ENCODE results near the gene EVL. TPM values are rescaled to one million over a fixed set of nuclear protein-coding genes. Genes with fewer than 3 reads are reported as not detected.
A peak's percentile ranks its signal among the peaks of the same experiment; 100 is the strongest.

The EVL gene
- total and polyA plus RNA-seq, 2 of the 8 experiments (the other 6 are each of a cell fraction or from before 2014, with no cell fraction given), result 30.7 to 64.6 TPM

DNA sequence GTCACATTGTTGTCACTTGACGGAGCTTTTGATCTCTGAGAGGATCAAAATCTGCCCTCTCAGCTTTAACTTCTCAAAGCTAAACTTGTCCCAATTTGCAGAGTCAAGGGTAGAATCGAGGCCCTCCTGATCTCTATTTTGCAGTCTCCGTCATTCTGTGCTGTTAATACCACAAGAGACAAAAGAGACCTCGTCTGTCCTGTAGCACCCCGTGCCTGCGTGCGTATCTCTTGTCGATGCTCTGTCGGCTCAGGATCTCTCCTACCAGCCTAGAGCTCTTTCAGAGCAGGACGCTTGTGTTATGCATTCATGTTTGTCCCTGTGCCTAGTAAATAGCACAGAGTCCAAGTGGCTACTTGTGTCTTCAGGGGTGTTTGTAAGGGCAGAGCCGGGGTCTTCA lies 5.1 kb downstream of the EVL start:
- Histone ChIP-seq H2AFZ (ENCODE audit: low read length) (no peak overlapping the region), H3K9ac (replicated peaks in 1 of 4; ENCODE audit: extremely low read depth in 1 of 4, low read depth in 3 of 4, low read length in 3 of 4) (no peak overlapping the region), H2BK15ac (ENCODE audit: low read length) (no peak overlapping the region), H4K5ac (ENCODE audit: insufficient read length, low read depth, low read length) (no peak overlapping the region), H3K79me2 (ENCODE audit: control insufficient read depth in 1 of 2, insufficient read depth in 2 of 2, low read length in 2 of 2) (0 out of 4 replicates have a peak, but pooled peaks cover 0 to 6% of the 10 kb centered on the region in 2 experiments), H3K4me2 (ENCODE audit: insufficient read depth in 1 of 2, low read depth in 2 of 2, low read length in 2 of 2) (no peak overlapping the region), H3K79me1 (ENCODE audit: low read depth, low read length) (peaks cover 6% of the 10 kb centered on the region; the same call in 1 of the 2 replicates), H4K20me1 (replicated peaks in 1 of 2; ENCODE audit: control insufficient read depth in 1 of 2, insufficient read depth in 2 of 2, low read length in 2 of 2) (peaks cover 0 to 3% of the 10 kb centered on the region in 2 experiments), H3K4me3 (ENCODE audit: extremely low read depth in 1 of 4, insufficient read depth in 2 of 4, low read depth in 3 of 4, low read length in 4 of 4) (no peak overlapping the region), H4K91ac (replicated peaks; ENCODE audit: insufficient read length, low read length) (no peak overlapping the region), H3K27me3 (replicated peaks in 1 of 4; ENCODE audit: control insufficient read depth in 3 of 4, extremely low read depth in 1 of 4, insufficient read depth in 3 of 4, low read length in 3 of 4) (0 out of 7 replicates have a peak, but pooled peaks cover 0 to 2% (median 0%) of the 10 kb centered on the region in 4 experiments), H2BK20ac (ENCODE audit: low read length) (no peak overlapping the region), H3K9me3 (ENCODE audit: insufficient read depth in 2 of 2, low read depth in 1 of 2, low read length in 1 of 2) (no peaks in the 10 kb centered on the region), H3K23ac (ENCODE audit: insufficient read length) (no peak overlapping the region), H3K4me1 (replicated peaks in 1 of 4; ENCODE audit: control insufficient read depth in 3 of 4, insufficient read depth in 4 of 4, low read length in 3 of 4) (peaks cover 0 to 5% (median 0%) of the 10 kb centered on the region in 4 experiments; a peak in 3 of 7 replicates), H3K27ac (ENCODE audit: low read depth, low read length) (no peak overlapping the region), H2AK5ac (ENCODE audit: low read depth, low read length) (no peak overlapping the region), H3K56ac (replicated peaks; ENCODE audit: insufficient read length, low read depth, low read length) (no peak overlapping the region), H3K23me2 (ENCODE audit: low read depth, low read length) (no peaks in the 10 kb centered on the region), H3K4ac (replicated peaks; ENCODE audit: insufficient read length, low read depth, low read length) (no peak overlapping the region), H2BK120ac (replicated peaks; ENCODE audit: low read depth, low read length) (no peak overlapping the region), H2BK12ac (ENCODE audit: low read depth, low read length) (no peak overlapping the region), H2BK5ac (ENCODE audit: low read depth, low read length) (no peak overlapping the region), H3K36me3 (ENCODE audit: control insufficient read depth in 2 of 4, insufficient read depth in 4 of 4, low read length in 3 of 4) (no peaks in the 10 kb centered on the region), H4K8ac (ENCODE audit: extremely low read depth, insufficient read depth, low read length) (no peak overlapping the region; the same call in 1 of the 2 replicates), H3K14ac (ENCODE audit: insufficient read length) (no peak overlapping the region), H3K18ac (ENCODE audit: extremely low read depth, low read length) (no peak overlapping the region)
- POLR2A ChIA-PET (ENCODE audit: partially characterized antibody), result interaction anchor here (0.6 kb wide), 1 partner anchor 47 kb away, joined by 3 read pairs; no protein-coding TSS in a partner anchor
- FAIRE-seq (no peak), DNase-seq (ENCODE audit: low read depth in 1 of 2, low spot score in 2 of 2) (peak in 1 of 2 experiments; percentile 41)
- CTCF ChIA-PET (ENCODE audit: partially characterized antibody), result interaction anchor here (0.6 to 24.3 kb wide), 9 partner anchors 9 to 154 kb away, joined by 3 to 240 read pairs (median 8); no protein-coding TSS in a partner anchor
- WGBS, 2 experiments (ENCODE audit: extremely low coverage in 1 of 2, insufficient coverage in 1 of 2, insufficient read length in 1 of 2, insufficient replicate concordance in 2 of 2, low coverage in 1 of 2, low lambda C conversion rate in 2 of 2, missing lambda C conversion rate in 1 of 2), result 89% methylated on average over 11 of the region's 11 CpGs; no CpG with 5 or more reads in 1 of the 2 experiments
- TF ChIP-seq TAF7 (optimal IDR thresholded peaks at IDR 0.05; ENCODE audit: borderline replicate concordance, low read depth, low read length) (no peak), HDAC2 (IDR thresholded peaks at IDR 0.05; ENCODE audit: borderline replicate concordance in 1 of 2, low read depth in 2 of 2, low read length in 2 of 2) (no peak), PHF8 (conservative IDR thresholded peaks at IDR 0.05; ENCODE audit: low read depth, low read length) (no peak), TEAD4 (IDR thresholded peaks at IDR 0.05; ENCODE audit: low read depth, low read length) (no peak), EP300 (IDR thresholded peaks at IDR 0.05; ENCODE audit: borderline replicate concordance in 1 of 2, low read depth in 2 of 2, low read length in 2 of 2) (no peak), EGR1 (IDR thresholded peaks at IDR 0.05; ENCODE audit: borderline replicate concordance, low read depth, low read length) (no peak), JUND (IDR thresholded peaks at IDR 0.05; ENCODE audit: low read length) (no peak), SRF (IDR thresholded peaks at IDR 0.05; ENCODE audit: low read depth, low read length) (no peak), ASH2L (IDR thresholded peaks at IDR 0.05; ENCODE audit: low read length) (no peak), BCL11A (IDR thresholded peaks at IDR 0.05; ENCODE audit: low read depth in 2 of 2, low read length in 2 of 2) (no peak)

Measured in H1 (cell line).